MM.1S (cell line): Measurements from ENCODE around the gene RBSN.

ENCODE experiments used
- DNase-seq: peaks from one replicate; pipeline ENCODE4 v3.0.0-alpha.2; 2015
- H2AFZ ChIP-seq: fragments of 300-600 bp; sonication (generic); 2 replicates; pipeline ENCODE4 v1.6.0; 2016; ENCODE audit warnings: antibody characterized with exemption, low read length
- H3F3A ChIP-seq: fragments of 300-600 bp; sonication (generic); 2 replicates; pipeline ENCODE4 v1.6.1; 2016; ENCODE audit warnings: mild to moderate bottlenecking, antibody characterized with exemption, low read length, moderate library complexity, mixed read lengths; ENCODE audit not compliant: insufficient read depth
- H3K27ac ChIP-seq: fragments of 300-600 bp; sonication (generic); 2 replicates; pipeline ENCODE4 v1.5.1; 2016; ENCODE audit warnings: mild to moderate bottlenecking, low read length
- H3K27me3 ChIP-seq: fragments of 300-600 bp; sonication (generic); replicated peaks from 2 replicates; pipeline ENCODE4 v1.6.0; 2016; ENCODE audit warnings: low read length; ENCODE audit not compliant: insufficient read depth
- H3K36me3 ChIP-seq: fragments of 300-600 bp; sonication (generic); replicated peaks from 2 replicates; pipeline ENCODE4 v1.6.1; 2016; ENCODE audit warnings: mild to moderate bottlenecking, low read length, mixed read lengths; ENCODE audit not compliant: insufficient read depth
- H3K4me1 ChIP-seq: fragments of 300-600 bp; sonication (generic); 2 replicates; pipeline ENCODE4 v1.6.1; 2016; ENCODE audit warnings: low read length, mixed read lengths
- H3K4me2 ChIP-seq: fragments of 300-600 bp; sonication (generic); 2 replicates; pipeline ENCODE4 v1.6.0; 2016; ENCODE audit warnings: low read depth, low read length
- H3K4me3 ChIP-seq: fragments of 300-600 bp; sonication (generic); 2 replicates; pipeline ENCODE4 v1.5.1; 2016; ENCODE audit warnings: low read length, mixed read lengths
- H3K79me2 ChIP-seq: fragments of 300-600 bp; sonication (generic); 2 replicates; pipeline ENCODE4 v1.6.1; 2016; ENCODE audit warnings: mixed run types, low read length, mixed read lengths
- H3K9ac ChIP-seq: fragments of 300-600 bp; sonication (generic); 2 replicates; pipeline ENCODE4 v1.6.1; 2016; ENCODE audit warnings: low read length, mixed read lengths
- H3K9me2 ChIP-seq: fragments of 300-600 bp; sonication (generic); replicated peaks from 2 replicates; pipeline ENCODE4 v1.6.1; 2016; ENCODE audit warnings: mild to moderate bottlenecking, low read length, mixed read lengths; ENCODE audit not compliant: insufficient read depth
- H3K9me3 ChIP-seq: fragments of 300-600 bp; sonication (generic); replicated peaks from 2 replicates; pipeline ENCODE4 v1.6.1; 2016; ENCODE audit warnings: mild to moderate bottlenecking, low read length, mixed read lengths; ENCODE audit not compliant: insufficient read depth
- H4K20me1 ChIP-seq: fragments of 300-600 bp; sonication (generic); 2 replicates; pipeline ENCODE4 v1.6.1; 2016; ENCODE audit warnings: mild to moderate bottlenecking, low read length, moderate library complexity, mixed read lengths; ENCODE audit not compliant: insufficient read depth
- EZH2 ChIP-seq: fragments of 300-600 bp; sonication (generic); optimal IDR thresholded peaks from 2 replicates; pipeline ENCODE3; 2017; ENCODE audit warnings: low read depth, mild to moderate bottlenecking, antibody characterized with exemption, low read length, mixed read lengths
- EZH2phosphoT487 ChIP-seq: fragments of 300-600 bp; sonication (generic); IDR thresholded peaks from 2 replicates; pipeline ENCODE4 v1.6.1; 2018; ENCODE audit warnings: antibody characterized with exemption, low read length
- TF ChIP-seq, protein P1 (sequence below): fragments of 300-600 bp; sonication (generic); IDR thresholded peaks from 2 replicates; pipeline ENCODE4 v1.5.1; 2016; ENCODE audit warnings: antibody characterized with exemption, low read length, mixed read lengths

Gene RBSN

DNA sequence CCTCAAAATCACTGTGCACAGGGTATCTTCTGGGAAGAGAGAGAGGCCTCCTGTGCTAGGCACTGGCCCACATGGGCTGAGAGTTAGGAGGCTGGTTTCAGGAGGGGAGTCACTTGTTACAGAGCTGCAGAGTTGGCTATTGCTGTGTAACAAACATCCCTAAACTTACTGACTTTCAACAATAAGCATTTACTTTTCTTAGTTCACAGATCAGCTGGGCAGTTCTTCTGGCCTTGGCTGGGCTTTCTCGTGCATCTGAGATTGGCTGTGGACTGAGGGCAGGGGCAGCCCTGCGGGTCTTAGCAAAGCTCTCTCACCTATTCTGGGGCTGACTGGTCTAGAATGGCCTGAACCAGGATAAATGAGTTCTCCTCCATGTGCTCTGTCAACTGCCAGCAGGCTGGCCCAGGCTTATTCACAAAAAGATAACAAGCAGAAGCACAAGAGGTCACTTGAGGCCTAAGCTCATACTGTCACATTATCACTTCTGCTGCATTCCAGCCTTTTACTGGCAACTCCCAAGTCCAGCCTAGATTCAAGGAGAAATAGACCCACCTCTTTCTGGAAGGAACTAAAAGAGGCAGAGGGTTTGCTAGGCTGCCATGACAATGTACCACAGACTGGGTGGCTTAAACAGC lies 17.2 kb upstream of the RBSN start:
- Histone ChIP-seq H3K9me2 (no peaks in the 10 kb centered on the region), H3K79me2 (no peaks in the 10 kb centered on the region), H3K4me1 (peaks cover 10% of the 10 kb centered on the region), H3K9ac (no peak overlapping the region), H3F3A (no peaks in the 10 kb centered on the region), H3K4me2 (no peak overlapping the region), H4K20me1 (no peaks in the 10 kb centered on the region), H2AFZ (no peak overlapping the region), H3K4me3 (no peak overlapping the region), H3K27ac (no peak overlapping the region), H3K9me3 (no peaks in the 10 kb centered on the region), H3K36me3 (no peaks in the 10 kb centered on the region), H3K27me3 (no peaks in the 10 kb centered on the region)
- TF ChIP-seq, protein P1, sequence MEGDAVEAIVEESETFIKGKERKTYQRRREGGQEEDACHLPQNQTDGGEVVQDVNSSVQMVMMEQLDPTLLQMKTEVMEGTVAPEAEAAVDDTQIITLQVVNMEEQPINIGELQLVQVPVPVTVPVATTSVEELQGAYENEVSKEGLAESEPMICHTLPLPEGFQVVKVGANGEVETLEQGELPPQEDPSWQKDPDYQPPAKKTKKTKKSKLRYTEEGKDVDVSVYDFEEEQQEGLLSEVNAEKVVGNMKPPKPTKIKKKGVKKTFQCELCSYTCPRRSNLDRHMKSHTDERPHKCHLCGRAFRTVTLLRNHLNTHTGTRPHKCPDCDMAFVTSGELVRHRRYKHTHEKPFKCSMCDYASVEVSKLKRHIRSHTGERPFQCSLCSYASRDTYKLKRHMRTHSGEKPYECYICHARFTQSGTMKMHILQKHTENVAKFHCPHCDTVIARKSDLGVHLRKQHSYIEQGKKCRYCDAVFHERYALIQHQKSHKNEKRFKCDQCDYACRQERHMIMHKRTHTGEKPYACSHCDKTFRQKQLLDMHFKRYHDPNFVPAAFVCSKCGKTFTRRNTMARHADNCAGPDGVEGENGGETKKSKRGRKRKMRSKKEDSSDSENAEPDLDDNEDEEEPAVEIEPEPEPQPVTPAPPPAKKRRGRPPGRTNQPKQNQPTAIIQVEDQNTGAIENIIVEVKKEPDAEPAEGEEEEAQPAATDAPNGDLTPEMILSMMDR, result no peak
- TF ChIP-seq EZH2phosphoT487 (no peak), EZH2 (no peak)
- no peak for DNase-seq

DNA sequence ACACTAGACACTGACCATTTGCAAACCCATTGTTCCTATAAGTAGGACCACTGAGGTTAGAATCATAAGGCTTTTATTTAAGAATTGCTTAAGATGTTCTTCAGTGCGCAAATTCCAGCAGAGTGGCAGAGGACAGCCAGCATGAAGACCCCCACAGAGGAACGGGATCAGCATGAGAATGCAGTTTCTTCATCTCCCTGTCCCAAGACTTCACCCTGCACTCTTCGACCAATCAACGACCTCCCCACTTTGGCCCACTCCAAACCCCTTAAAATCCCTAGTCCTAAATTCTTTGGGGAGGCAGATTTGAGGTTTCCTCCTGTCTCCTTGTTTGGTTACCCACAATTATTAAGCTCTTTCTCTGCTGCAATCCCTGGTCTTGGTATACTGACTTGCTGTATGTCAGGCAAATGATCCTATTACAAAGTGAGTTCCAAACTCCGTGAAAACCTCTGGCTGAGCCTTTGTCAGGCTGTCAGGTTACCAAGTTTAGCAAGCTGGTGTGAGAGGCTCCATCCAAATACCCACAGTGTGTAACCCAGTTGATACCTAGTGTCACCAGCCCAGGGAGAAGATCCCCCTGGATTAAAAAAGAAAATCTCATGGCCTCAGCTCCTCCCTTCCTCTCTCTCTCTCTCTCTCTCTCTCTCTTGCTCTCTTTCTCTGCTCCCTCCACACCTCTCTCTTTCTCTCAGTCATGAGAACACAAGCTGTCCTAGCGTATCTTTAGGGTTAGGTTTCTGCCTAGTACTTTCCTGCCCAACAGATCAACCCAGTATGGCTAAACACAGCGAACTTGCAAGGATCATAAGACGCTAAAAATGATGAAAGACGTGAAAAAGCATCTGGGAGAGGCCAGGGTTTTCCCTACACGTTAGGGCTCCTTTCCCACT lies 15.8 kb upstream of the RBSN start:
- Histone ChIP-seq H3K9ac (no peak overlapping the region), H3K4me1 (no peaks in the 10 kb centered on the region), H3K79me2 (no peaks in the 10 kb centered on the region), H3K4me2 (no peak overlapping the region), H3F3A (no peaks in the 10 kb centered on the region), H3K27ac (no peak overlapping the region), H3K4me3 (no peak overlapping the region), H3K27me3 (no peaks in the 10 kb centered on the region; the same call in 1 of the 2 replicates), H3K9me3 (no peaks in the 10 kb centered on the region), H2AFZ (no peak overlapping the region), H3K36me3 (no peaks in the 10 kb centered on the region), H4K20me1 (no peaks in the 10 kb centered on the region), H3K9me2 (no peaks in the 10 kb centered on the region)
- no peak for DNase-seq
- no peak for TF ChIP-seq EZH2phosphoT487
- TF ChIP-seq, protein P1, result no peak
- TF ChIP-seq EZH2, result no peak

DNA sequence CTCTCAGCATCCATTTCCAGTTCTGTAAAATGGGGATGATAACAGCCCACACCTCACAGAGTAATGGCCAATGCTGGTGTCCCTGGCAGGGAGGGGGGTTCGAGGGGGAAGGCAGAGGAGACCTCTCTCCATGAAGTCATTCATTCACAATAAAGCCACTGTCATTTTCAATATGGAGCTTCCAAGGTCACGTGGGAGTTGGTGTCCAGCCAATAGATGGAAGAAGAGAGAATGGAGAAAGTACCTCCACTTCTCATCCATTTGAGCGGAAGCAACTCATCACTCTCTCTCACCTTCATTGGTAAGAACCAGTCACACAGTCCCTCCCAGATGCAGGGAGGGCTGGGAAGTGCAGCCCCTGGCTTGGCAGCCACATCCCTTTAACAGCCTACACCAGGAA lies 14.9 kb upstream of the RBSN start:
- no peak for DNase-seq
- Histone ChIP-seq H3K4me2 (no peak overlapping the region), H3K79me2 (no peaks in the 10 kb centered on the region)

More for the DNA sequence above, 14.9 kb upstream of the RBSN start:
- H3K36me3 ChIP-seq, result no peaks in the 10 kb centered on the region
- H3K9ac ChIP-seq, result no peak overlapping the region
- H3K4me1 ChIP-seq, result no peaks in the 10 kb centered on the region
- H3K9me2 ChIP-seq, result no peaks in the 10 kb centered on the region
- no peak overlapping the region for H3K4me3 ChIP-seq
- H3F3A ChIP-seq, result no peaks in the 10 kb centered on the region
- H3K9me3 ChIP-seq, result no peaks in the 10 kb centered on the region
- no peak overlapping the region for H2AFZ ChIP-seq
- H3K27ac ChIP-seq, result no peak overlapping the region
- no peaks in the 10 kb centered on the region for H4K20me1 ChIP-seq
- TF ChIP-seq EZH2 (no peak), EZH2phosphoT487 (no peak)
- TF ChIP-seq, protein P1, result no peak
- no peaks in the 10 kb centered on the region; the same call in 1 of the 2 replicates for H3K27me3 ChIP-seq
